Muscle of back (tissue), 11 donors: ENCODE data around the gene PPP1R13B. TPM values are rescaled to one million over a fixed set of nuclear protein-coding genes. Genes with fewer than 3 reads are reported as not detected.

Source experiments
- DNase-seq, 3 donors: peaks; one replicate each; pipeline versions ENCODE4 v3.0.0 to v3.0.0-alpha.2; 2013
- polyA plus RNA-seq, 10 donors: library from polyadenylated mRNA; unstranded; fragments of 120-200 nt; gene quantifications; one replicate each; pipeline ENCODE4 v1.2.1, GENCODE V29; 2013; ENCODE audit not compliant: insufficient read length in 10 of 10

PPP1R13B gene
- polyA plus RNA-seq, 10 donors, result 6.1 to 13.7 (median 11.4) TPM

DNA sequence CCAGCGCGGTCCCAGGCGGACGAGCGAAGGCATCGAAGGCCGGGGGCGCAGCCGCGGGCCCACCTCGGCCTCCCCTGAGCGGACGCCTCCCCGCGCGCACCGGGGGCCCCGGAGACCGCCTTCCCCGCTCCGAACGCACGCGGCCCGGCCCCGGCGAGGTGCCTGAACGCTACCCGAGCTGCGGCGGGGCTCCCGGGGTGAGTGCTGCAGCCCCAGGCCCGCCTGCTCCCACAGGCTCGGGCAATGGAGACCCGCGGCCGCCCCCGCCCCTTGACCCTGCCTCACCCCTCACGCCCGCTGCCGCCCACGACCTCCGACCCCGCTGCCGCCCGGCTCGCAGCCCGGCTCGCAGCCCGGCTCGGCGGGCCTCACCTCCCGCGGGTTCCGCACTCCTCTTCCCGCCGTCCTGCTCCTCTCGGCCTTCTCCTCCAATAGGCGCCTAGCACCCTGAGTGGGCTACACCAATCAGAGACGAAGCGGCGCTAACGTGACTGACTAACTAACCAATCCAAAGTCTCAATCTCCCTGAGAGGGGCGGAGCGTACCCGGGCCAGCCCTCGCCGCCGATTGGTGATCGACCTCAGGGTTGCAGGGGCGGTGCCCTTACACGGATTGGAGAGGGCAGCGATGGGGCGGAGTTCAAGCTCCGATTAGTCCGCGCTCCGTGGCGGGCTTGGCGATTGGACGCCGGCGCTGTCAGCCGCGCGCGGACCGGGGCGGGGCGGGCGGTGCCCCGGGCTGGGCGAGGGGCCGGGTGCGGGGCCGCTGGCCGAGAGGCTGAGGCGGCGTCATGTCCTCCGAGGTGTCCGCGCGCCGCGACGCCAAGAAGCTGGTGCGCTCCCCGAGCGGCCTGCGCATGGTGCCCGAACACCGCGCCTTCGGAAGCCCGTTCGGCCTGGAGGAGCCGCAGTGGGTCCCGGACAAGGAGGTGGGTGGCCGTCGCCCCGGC is 132.0 kb downstream of the PPP1R13B start, which contains the start of the genes XRCC3 and ZFYVE21:
Gene XRCC3, minus strand, starts transcription at position 400 of the 949 bp plus-strand sequence. CDS start 4,364 bp downstream, outside the sequence.
Gene ZFYVE21, plus strand, starts transcription at position 759 of the 949 bp plus-strand sequence. Its CDS starts 32 bp downstream, at position 791.
- DNase-seq, result peak; percentile 99 to 100 (median 100)

- no peak for DNase-seq
These were observed 133.2 kb downstream of the PPP1R13B start for GRCh38 chr14:103714063-103714724.

GRCh38 chr14:103713304-103714062 is 133.9 kb downstream of the PPP1R13B start:
- no peak for DNase-seq

DNA sequence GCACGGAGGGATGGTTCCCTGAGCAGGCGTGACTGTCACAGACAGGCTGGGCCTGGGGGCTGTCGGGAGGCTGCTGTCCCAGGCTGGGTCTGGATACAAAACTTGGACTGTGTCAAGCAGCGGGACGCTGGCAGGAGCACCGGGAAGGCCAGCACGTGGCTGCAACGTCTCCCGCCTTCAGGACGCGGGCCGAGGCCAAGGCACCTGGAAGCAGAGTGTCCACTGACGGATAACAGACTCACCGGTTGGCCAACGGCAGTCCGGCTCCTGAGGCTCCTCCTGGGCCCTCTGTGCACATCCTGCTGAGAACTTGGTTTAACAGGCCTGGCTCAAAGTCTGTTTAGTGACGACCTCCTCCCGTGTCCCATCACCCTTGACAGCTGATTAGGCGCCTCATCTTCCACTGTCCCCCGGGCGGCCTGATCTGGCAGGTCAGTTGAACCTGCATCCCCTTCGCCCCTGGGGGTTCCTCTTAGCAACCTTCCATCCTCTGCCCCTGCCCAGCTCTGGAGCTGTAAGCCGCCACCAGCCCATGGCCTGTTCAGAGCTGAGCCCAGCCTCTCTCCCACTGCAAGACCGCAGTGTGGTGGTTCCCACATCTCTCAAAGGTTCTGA is 134.6 kb downstream of the PPP1R13B start:
- no peak for DNase-seq

GRCh38 chr14:103711516-103712431 is 135.6 kb downstream of the PPP1R13B start:
- DNase-seq, result no peak

DNA sequence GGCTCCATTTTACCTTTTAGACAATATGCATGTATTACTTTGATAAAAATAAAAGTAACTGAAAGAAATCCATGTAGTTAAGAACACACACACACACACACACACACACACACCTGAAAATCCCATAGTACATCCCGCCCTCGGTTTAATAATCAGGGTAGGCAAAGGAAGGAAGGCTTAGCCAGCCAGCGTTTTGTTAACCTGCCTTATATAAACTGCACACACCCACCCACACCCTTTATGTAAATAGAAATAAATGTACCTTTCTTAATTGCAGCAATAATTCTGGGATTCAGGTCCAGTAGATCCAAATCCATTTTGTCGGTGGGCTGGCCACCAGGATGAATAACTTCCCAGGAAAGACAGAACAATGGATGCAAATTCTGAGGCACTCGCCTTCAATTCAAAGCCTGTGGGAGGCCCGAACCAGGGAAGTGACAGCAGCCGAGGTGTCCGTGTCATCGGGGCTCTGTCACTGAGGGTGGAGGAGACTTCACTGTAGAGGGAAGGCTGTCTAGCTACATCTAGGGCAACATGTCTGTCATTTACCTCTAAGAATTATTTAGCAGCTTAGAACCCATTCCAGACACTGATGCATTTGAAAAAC is 136.5 kb downstream of the PPP1R13B start:
- no peak for DNase-seq

DNA sequence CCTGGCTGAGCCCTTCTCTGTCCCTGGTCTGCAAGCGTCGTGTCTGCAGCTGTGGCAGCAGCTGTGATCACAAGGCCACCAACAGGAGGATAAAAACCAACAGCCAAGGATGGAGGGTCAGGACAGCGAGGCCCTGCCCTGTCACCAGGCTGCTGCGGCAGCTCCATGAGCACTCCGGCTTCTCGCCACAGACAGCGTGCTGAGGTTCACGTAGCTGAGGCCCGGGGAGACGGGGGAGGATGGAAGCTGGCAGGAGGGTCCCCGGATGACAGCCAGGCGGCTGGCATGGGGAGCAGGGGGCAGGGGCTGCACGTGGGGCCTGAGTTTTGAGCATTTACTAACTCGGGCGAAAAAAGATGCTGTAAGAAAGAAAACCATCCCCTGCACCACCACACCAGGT is 137.6 kb downstream of the PPP1R13B start:
- DNase-seq, result no peak

GRCh38 chr14:103708750-103709187 is 138.6 kb downstream of the PPP1R13B start:
- DNase-seq, result no peak

- DNase-seq, result no peak
These were observed 139.8 kb downstream of the PPP1R13B start for GRCh38 chr14:103707329-103708263.

DNA sequence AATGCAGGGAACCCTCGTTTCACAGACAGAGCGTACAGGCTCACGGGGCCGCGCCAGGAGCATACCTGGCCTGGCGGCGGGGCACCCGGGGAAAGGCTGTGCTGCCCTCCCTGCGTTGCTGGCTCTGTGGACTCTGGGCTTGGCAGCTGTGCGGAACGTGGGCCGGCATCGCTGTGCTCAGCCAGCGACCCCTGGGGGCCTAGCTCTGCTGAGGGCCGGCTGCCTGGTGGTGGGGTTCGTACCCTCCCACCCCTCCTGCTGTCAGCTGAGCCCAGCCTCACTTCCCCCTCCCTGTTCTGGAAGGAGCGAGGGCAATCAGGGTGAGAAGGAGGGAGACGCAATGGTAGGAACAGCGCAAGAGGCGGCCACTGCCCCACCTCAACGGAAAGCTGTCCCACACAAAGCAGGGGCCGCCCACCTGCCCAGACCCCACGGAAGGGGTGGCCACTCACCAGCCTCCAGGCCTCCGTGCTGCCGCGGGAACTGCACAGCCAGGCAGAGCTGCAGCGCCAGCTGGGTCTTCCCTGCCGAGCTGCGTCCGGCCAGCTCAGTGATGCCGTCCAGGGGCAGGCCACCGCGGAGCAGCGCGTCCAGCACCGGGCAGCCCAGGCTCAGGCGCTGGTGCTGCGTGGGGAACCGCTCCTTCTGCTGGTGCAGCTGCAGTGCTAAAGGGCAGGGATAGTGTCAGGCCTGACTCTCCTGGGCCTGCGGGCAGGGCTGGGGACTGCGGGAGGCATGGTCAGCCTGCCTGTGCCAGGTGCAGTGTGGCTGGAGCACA is 140.6 kb downstream of the PPP1R13B start:
- no peak for DNase-seq

- no peak for DNase-seq
These were observed 141.7 kb downstream of the PPP1R13B start for GRCh38 chr14:103705504-103706284.

DNA sequence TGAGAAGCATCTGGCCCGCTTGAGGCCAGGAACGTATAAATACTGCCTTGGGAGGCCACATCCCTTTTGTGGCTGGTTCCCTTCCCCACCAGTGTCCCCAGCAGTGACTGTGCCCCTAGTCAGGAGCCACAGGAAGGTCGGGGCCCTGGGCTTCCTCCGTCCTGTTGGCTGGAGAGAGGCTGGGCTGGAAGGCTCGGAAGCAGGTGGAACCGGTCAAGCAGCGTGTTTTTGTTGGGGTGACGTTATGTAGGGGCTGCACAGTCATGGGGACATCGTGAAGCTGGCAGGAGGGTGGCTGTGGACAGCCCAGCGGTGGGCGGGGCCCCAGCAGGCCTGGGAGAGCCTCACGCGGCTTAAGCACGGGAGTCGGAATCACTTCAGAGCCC is 142.3 kb downstream of the PPP1R13B start:
- DNase-seq, result peak in 1 of 3 donors; percentile 39

DNA sequence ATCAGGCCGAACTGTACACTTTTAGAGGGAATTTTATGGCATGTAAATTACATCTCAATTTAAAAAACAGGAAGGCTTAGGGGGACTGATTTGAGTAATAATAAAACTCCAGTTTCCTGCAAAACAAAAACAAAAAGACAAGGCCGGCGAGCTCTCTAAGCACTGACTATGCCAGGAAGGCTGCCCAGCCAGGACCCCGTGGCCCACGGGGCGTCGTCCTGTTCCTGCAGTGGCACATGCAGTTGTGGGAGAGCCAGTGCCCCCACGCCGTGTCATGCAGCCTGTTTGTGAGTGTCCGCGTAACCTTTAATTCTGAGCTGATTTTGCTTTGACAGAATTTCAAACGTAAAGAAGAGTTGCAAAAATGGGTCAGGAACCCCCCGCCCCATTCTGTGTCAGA is 142.7 kb downstream of the PPP1R13B start:
- no peak for DNase-seq

DNA sequence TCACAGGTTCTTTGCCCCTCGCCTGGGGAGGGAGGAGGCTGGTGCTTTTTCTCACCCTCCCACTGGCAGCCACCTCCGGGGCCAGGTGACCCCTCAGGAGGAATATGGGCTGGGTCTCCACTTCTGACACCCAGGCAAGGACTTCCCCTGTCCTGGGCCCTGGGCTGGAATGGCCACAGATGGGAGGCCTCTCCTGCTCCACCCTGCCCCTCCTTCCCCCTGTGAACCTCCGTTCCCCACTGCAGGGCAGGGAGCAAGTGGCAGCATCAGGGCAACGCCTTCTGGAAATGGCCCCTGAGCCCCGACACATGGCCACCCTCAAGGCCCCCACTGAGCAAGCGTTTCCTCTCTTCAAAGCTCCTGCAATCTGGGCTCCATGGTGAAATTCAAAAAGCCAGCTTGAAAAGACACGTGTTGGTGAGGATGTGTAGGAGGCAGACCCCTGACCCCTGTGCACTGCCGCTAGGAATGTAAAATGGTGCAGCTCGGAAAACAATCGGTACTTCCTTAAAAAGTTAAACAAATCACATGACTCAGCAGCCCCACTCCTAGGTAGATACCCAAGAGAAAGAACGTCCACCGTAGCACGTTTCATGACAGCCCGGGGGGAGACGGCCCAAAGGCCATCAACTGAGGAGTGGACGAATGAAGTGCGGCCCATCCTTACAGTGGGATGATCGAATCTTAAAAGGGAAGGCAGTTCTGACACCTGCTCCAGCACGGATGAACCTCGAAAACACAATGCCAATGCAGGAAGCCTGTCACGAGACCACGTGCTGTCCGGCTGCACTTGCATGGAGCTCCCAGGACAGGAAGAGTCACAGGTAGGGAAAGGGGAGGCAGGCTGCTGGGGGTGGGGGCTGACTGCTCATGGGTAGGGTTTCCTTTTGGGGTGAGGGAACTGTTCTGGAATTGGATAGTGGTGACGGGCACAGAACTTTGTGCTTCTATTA is 143.7 kb downstream of the PPP1R13B start:
- DNase-seq, result no peak
